HG03103 (cell line): ENCODE measurements around the gene CNTN5.

Experiments
- ATAC-seq: cut with Tn5 transposase; IDR thresholded peaks from one replicate; pipeline ENCODE4 v1.9.1; 2021; ENCODE audit warnings: low read depth; ENCODE audit not compliant: unreplicated experiment

Gene CNTN5

DNA sequence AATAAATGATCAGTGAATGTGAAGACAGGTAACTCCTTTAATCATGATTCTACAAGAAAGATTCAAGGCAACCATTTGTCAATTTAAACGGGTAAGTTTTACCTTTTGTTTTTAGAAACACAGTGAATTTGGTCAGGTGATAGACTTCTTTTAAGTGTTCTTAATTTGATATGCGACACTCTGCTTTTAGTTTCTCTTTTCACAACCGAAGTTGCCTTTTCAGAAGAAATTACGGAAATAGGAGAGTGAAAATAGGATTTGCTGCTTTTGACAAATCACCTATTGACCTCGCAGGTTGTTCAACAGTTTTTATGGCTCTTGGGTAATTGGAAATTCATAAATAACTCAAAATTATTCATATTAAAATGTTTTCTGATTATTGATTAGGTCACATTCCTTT, 142.1 kb downstream of the CNTN5 start:
- no peak for ATAC-seq

DNA sequence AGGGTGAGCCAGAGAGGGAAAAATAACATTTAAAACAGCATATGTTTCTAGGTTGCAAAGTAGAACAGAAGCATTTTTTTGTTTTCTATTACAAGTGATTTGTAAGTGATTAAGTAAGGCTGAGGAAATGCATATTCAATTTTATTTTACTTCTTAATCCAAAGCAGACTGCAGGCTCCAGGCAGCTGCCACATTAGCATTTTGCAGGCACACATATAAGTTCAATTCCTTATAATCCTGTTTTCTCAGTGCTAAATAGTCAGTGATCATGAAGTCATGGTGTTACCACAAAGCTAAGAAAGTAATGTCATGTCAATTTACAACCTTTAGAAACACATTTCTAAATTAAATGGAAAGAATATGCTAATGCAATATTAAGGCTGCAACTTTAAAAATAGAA, 149.8 kb downstream of the CNTN5 start:
- ATAC-seq: no peak

DNA sequence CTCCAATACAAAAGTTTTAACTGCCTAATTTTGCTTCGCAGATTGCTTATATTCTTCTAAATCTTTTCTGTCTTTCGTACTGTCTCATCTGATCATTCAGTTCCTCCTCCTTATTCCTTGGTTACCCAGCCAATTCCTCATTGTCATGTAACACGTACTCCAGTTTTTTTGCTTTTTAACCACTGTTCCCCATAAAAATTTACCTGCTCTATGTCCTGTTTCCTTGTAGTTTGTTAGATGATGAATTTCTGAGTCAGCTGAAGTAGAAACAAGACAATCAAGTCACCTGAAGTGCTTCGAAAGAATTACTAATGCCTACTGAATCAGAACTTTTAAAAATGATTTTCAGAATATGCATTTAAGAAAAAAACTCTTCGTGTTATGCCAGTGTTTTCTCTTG, 150.6 kb downstream of the CNTN5 start:
- no peak for ATAC-seq

GRCh38 chr11:99176430-99176829, 155.7 kb downstream of the CNTN5 start:
- ATAC-seq: no peak

DNA sequence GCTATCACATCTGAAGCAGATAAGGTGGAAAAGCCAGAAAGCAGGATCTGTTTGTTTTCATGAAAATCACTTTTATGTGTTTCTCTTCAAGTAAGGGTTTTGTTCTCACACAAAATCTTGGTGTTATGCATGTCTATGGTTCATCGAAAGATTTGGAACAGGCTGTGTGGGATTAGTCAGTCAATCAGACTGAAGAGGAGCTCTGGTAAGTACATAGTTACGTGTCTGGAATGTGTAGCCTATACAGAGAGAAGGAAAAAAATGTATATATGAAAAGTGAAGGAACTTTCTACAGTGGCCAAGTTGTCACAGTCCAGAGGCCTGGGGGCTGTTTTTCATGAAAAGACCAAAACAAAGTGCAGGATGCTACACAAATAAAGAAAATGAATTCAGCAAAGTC, 156.7 kb downstream of the CNTN5 start:
- no peak for ATAC-seq

- no peak for ATAC-seq
Measured at GRCh38 chr11:99184146-99184545, 163.4 kb downstream of the CNTN5 start.

DNA sequence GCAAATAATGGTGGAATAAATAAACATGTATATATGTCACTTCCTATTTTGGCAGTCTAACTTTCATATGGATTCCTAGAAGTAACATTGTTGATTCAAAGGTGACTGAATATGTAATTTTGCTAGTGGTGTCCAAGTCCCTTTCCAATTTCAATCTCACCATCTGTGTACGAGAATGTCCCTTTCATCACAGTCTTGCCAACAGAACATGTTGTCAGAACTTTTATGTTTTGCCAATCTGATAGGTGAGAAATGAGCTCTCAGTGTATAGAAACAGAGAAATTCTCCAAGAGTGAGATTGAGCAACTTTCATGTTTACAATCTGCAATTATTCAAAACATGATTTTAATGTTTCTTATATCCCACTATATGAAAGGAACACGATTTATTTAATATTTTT, 167.5 kb downstream of the CNTN5 start:
- ATAC-seq: no peak

- no peak for ATAC-seq
Measured at GRCh38 chr11:99192716-99193115, 172.0 kb downstream of the CNTN5 start.

GRCh38 chr11:99197477-99197876, 176.7 kb downstream of the CNTN5 start:
- no peak for ATAC-seq

- no peak for ATAC-seq
Measured at GRCh38 chr11:99198215-99198614, 177.5 kb downstream of the CNTN5 start.

- ATAC-seq: no peak
Measured at GRCh38 chr11:99199341-99199740, 178.6 kb downstream of the CNTN5 start.

DNA sequence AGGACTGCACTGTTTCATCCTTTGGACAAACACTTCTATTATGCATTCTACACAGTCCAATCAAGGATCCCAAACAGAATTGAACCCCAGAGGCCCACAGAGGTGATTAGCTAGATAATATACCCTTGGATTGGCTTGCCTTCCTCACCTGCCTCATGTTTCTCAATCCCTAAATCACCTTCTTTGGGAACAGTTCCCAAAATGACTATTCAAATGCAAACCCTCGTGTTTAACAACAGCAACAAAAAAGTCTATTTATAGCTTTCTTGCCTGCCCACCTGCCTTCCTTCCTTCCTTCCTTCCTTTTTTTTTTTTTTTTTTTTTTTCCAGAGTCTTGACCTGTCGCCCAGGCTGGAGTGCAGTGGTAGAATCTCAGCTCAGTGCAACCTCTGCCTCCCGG, 180.0 kb downstream of the CNTN5 start:
- ATAC-seq: no peak

- ATAC-seq: no peak
Measured at GRCh38 chr11:99208813-99209212, 188.1 kb downstream of the CNTN5 start.

- no peak for ATAC-seq
Measured at GRCh38 chr11:99229544-99229943, 208.8 kb downstream of the CNTN5 start.

GRCh38 chr11:99234534-99234933, 213.8 kb downstream of the CNTN5 start:
- ATAC-seq: no peak

DNA sequence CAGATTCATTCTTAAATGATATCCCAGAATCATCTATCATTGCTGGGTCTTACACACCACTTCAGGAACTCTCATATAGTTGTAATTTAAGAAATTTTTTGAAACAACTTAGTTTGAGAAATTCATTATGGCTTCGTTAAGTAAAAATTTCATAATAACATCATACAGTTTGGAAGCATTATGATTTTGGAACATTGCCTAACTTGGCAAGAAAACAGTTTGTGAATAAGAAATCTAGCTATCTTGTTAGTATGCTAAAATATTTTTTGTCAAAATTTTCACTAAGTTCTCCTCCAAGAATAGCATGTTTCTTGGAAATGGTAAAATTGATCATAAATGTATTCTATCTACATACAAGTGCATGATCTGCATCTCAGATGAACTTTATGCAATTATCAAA, 217.7 kb downstream of the CNTN5 start:
- no peak for ATAC-seq

- ATAC-seq: no peak
Measured at GRCh38 chr11:99240192-99241030, 219.7 kb downstream of the CNTN5 start.

DNA sequence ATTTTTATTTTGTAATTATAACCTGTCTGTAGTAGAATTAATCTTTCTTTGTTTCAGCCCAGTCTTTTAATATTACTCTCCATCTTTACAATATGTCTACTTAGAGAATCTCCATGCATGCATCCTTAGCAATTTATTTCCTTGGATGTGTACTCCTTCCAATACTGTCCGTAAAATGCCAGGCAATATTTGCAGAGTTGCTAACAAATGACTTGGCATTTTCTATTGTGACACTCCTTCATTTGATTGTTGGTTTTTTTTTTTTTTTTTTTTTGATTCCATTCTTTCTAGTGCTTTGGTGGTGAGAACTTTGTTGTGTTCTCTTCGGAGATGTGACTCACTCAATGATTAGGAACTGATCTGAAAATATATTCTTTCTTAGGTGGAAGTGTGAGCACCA, 220.3 kb downstream of the CNTN5 start:
- no peak for ATAC-seq

DNA sequence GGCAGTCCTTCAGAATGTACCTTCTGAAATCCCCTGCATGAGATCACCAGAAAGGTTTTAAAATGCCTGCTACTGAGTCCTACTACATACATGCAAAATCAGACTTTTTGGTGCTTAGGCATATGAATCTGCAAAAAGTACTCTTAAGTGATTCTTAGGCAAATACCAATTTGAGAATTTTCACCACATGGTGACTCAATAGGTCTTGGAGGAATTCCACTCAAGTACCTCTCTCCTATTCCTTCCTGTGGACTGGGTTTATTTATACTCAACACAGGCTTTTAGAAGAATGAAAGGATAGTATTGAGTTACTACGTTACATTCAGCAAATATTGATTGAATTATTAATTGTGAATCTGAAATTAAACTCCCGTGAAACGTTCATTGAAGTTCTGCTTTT, 223.9 kb downstream of the CNTN5 start:
- ATAC-seq: no peak

GRCh38 chr11:99246199-99246598, 225.4 kb downstream of the CNTN5 start:
- no peak for ATAC-seq

DNA sequence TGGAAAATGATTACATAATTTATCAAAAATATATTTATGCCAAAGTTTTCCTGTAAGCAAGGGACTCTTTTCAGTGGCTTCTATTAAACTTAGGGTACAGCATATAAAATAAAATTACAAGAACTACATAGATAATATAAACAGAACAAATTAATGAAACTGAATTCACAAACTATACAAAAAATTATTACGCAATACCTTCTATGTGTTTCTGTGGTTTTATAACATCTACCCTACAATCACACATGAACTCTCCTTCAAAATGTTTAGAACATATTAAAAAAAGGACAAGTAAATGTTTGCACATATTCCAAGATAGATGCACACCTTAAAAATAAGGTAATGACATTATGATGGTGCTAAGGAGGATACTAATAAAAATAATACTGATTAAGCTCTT, 235.9 kb downstream of the CNTN5 start:
- no peak for ATAC-seq

DNA sequence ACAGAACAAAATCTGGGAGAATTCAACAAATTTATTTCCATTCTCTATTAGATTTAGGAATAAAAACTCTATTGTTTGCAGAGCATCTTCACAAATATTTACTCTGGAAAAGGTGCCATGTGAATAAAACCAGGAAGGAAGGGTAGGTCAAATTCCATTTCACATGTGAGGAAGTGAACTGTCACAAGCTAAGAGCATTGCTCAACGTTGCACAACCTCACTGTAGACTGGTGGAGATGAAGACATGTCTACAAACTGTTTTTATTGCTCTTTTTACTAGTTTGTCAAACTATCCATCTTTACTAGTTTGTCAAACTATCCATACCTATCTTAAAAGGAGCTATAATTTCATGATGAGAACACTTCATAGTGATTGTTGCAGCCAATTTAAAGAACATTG, 236.4 kb downstream of the CNTN5 start:
- ATAC-seq: no peak

- no peak for ATAC-seq
Measured at GRCh38 chr11:99260696-99261095, 239.9 kb downstream of the CNTN5 start.
